Measurements from ENCODE around the gene IL25. TPM values are rescaled to one million over a fixed set of nuclear protein-coding genes. Genes with fewer than 3 reads are reported as not detected.

The IL25 gene
- total and polyA plus RNA-seq, 2 of the 4 experiments (the other 2 are of a cell fraction) = not detected

GRCh38 chr14:23421594-23421993 lies 49.0 kb downstream of the IL25 start:
- POLR2A ChIA-PET (ENCODE audit: unreplicated experiment) = no interaction called here
- H3K4me1 ChIP-seq (ENCODE audit: control insufficient read depth, insufficient read depth, low read length) = no peaks in the 10 kb centered on the region
- no peak overlapping the region for H2AK9ac ChIP-seq (replicated peaks; ENCODE audit: low read depth, low read length, poor library complexity)
- no peaks in the 10 kb centered on the region for H3K9me3 ChIP-seq (ENCODE audit: control insufficient read depth, insufficient read depth, low read length)
- H2AK5ac ChIP-seq (ENCODE audit: low read depth, low read length) = no peak overlapping the region
- no peak overlapping the region for H4K5ac ChIP-seq (ENCODE audit: low read depth, low read length)
- no peaks in the 10 kb centered on the region for H3K36me3 ChIP-seq (ENCODE audit: control insufficient read depth, insufficient read depth, low read length)
- DNase-seq = no peak
- in situ Hi-C loops (cut with MboI; ENCODE audit: low sequenced_read_pairs) = no loop called here
- no peaks in the 10 kb centered on the region for H4K20me1 ChIP-seq (ENCODE audit: insufficient read depth, low read length)
- no peak overlapping the region for H3K4ac ChIP-seq (ENCODE audit: low read depth, low read length)
- CTCF ChIA-PET = interaction anchor here (0.9 kb wide), 1 partner anchor 29 kb away, joined by 3 read pairs; no protein-coding TSS in a partner anchor
- H3K56ac ChIP-seq (ENCODE audit: extremely low read depth, insufficient read depth, low read length) = no peak overlapping the region
- H3K18ac ChIP-seq (ENCODE audit: low read depth, low read length) = no peak overlapping the region
- no peak overlapping the region for H2AFZ ChIP-seq (replicated peaks; ENCODE audit: low read length, poor library complexity)
- dilution Hi-C loops (cut with HindIII; ENCODE audit: low sequenced_read_pairs, unreplicated experiment) = no loop called here
- no peak for ATAC-seq (ENCODE audit: low read depth)
- no TSS peak for BruUV-seq (replicated peaks)
- no peak overlapping the region for H4K8ac ChIP-seq (ENCODE audit: low read depth in 2 of 2, low read length in 2 of 2)
- no peak overlapping the region for H3K9ac ChIP-seq (ENCODE audit: low read depth, low read length)
- TF ChIP-seq POLR2A (IDR thresholded peaks at IDR 0.05; ENCODE audit: low read depth, low read length) (no peak), ELK1 (IDR thresholded peaks at IDR 0.05; ENCODE audit: borderline replicate concordance, low read depth, low read length) (no peak), CHD1 (IDR thresholded peaks at IDR 0.05; ENCODE audit: low read depth, low read length) (no peak), SMC3 (IDR thresholded peaks at IDR 0.05; ENCODE audit: low read depth, low read length) (no peak), MAFK (IDR thresholded peaks at IDR 0.05; ENCODE audit: low read depth, low read length) (no peak)
- TF ChIP-seq, protein P1, sequence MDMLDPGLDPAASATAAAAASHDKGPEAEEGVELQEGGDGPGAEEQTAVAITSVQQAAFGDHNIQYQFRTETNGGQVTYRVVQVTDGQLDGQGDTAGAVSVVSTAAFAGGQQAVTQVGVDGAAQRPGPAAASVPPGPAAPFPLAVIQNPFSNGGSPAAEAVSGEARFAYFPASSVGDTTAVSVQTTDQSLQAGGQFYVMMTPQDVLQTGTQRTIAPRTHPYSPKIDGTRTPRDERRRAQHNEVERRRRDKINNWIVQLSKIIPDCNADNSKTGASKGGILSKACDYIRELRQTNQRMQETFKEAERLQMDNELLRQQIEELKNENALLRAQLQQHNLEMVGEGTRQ (IDR thresholded peaks at IDR 0.05; ENCODE audit: low read depth, low read length) = no peak
- TF ChIP-seq, protein P2, sequence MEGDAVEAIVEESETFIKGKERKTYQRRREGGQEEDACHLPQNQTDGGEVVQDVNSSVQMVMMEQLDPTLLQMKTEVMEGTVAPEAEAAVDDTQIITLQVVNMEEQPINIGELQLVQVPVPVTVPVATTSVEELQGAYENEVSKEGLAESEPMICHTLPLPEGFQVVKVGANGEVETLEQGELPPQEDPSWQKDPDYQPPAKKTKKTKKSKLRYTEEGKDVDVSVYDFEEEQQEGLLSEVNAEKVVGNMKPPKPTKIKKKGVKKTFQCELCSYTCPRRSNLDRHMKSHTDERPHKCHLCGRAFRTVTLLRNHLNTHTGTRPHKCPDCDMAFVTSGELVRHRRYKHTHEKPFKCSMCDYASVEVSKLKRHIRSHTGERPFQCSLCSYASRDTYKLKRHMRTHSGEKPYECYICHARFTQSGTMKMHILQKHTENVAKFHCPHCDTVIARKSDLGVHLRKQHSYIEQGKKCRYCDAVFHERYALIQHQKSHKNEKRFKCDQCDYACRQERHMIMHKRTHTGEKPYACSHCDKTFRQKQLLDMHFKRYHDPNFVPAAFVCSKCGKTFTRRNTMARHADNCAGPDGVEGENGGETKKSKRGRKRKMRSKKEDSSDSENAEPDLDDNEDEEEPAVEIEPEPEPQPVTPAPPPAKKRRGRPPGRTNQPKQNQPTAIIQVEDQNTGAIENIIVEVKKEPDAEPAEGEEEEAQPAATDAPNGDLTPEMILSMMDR (conservative IDR thresholded peaks at IDR 0.05; ENCODE audit: low read depth, low read length) = no peak
- H3K27me3 ChIP-seq (ENCODE audit: control insufficient read depth, insufficient read depth, low read length) = peaks cover 18% of the 10 kb centered on the region
- H3K27ac ChIP-seq (ENCODE audit: insufficient read depth, low read length) = no peak overlapping the region
- no peak overlapping the region for H2BK120ac ChIP-seq (ENCODE audit: low read depth, low read length)
- no peaks in the 10 kb centered on the region for H3K9me1 ChIP-seq (ENCODE audit: insufficient read depth, low read length)
- no peak overlapping the region for H3K23ac ChIP-seq (ENCODE audit: low read depth, low read length)
- no peak overlapping the region for H4K91ac ChIP-seq (ENCODE audit: insufficient read depth, low read depth, low read length)
- H2BK20ac ChIP-seq (ENCODE audit: low read depth, low read length) = no peak overlapping the region
- H3K79me1 ChIP-seq (ENCODE audit: low read depth in 1 of 2, low read length in 2 of 2) = no peaks in the 10 kb centered on the region
- no peak overlapping the region for H3K4me2 ChIP-seq (ENCODE audit: low read depth, low read length)
- intact Hi-C loops (cut with micrococcal nuclease) = no loop called here
- H2BK5ac ChIP-seq (ENCODE audit: low read depth, low read length, poor library complexity, severe bottlenecking) = no peak overlapping the region
- H3K14ac ChIP-seq (replicated peaks; ENCODE audit: low read depth, low read length) = no peak overlapping the region
- no peak overlapping the region for H2BK15ac ChIP-seq (ENCODE audit: low read depth, low read length)
- H3K4me3 ChIP-seq (ENCODE audit: insufficient read depth, low read depth, low read length) = no peak overlapping the region
